A673 (cell line): ENCODE results near the gene AKAP14.

Source experiments
- EZH2 ChIP-seq: fragments of 200-600 bp; sonication (generic); IDR thresholded peaks from 2 replicates; pipeline ENCODE4 v1.6.1; 2017; ENCODE audit warnings: borderline replicate concordance, low read depth, mild to moderate bottlenecking, mixed read lengths, antibody characterized with exemption, low read length; ENCODE audit not compliant: poor library complexity, severe bottlenecking
- TF ChIP-seq, protein P1 (sequence below): fragments of 300-800, 200-600 bp; sonication (generic); conservative IDR thresholded peaks from 2 replicates; pipeline ENCODE4 v1.5.1; 2017; ENCODE audit warnings: low read depth, mild to moderate bottlenecking, antibody characterized with exemption, low read length, moderate library complexity, mixed read lengths

DNA sequence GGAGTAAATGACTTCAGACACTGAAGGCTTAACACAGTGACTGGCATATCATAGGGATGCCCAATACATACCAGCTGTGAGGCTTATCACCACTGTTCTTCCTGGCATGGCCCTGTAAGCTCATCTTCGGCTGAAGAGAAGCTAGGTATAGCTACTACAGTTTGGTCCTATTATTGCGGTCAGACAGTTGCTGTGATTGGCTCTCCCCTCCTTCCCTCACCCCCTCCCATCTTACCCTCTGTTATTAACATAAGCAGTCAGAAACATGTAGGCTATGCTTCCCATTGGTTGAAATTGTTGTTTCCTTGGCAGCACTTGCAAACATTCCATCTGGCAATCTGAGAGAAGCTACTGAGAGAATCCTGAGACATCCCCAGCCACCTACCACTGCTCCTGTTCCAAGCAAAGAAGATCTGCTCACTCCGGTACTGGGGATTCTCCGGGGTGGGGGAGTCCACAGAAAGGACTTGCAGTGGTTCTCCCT, at the start of gene AKAP14:
- TF ChIP-seq, protein P1, sequence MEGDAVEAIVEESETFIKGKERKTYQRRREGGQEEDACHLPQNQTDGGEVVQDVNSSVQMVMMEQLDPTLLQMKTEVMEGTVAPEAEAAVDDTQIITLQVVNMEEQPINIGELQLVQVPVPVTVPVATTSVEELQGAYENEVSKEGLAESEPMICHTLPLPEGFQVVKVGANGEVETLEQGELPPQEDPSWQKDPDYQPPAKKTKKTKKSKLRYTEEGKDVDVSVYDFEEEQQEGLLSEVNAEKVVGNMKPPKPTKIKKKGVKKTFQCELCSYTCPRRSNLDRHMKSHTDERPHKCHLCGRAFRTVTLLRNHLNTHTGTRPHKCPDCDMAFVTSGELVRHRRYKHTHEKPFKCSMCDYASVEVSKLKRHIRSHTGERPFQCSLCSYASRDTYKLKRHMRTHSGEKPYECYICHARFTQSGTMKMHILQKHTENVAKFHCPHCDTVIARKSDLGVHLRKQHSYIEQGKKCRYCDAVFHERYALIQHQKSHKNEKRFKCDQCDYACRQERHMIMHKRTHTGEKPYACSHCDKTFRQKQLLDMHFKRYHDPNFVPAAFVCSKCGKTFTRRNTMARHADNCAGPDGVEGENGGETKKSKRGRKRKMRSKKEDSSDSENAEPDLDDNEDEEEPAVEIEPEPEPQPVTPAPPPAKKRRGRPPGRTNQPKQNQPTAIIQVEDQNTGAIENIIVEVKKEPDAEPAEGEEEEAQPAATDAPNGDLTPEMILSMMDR: no peak
- TF ChIP-seq EZH2: no peak
